ENCODE results near the gene OLFM3. TPM values are rescaled to one million over a fixed set of nuclear protein-coding genes. Genes with fewer than 3 reads are reported as not detected.

Gene OLFM3
- total RNA-seq, 2 experiments from 2014 or later = not detected

DNA sequence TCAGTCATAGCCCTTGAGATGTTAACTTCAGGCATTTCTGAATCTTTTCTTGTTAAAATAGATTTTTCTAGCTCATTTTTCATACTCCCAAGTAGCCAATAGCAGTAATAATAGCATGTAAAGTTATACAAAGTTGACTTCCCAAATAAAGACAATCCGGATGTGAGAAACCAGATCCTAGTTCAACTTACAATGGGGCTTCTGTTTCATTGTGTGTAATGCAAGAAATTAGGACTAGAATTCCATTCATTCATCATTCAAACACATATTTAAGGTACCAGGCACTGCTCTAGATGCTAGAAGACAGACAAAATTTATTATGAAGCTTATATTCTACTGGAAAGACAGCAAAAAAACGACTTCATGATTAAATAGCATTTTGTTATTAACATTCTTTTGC, 240.3 kb downstream of the OLFM3 start:
- Mint-ChIP-seq H3K9me3 (no peaks in the 10 kb centered on the region), H3K27me3 (no peaks in the 10 kb centered on the region), H3K4me1 (ENCODE audit: low read depth) (no peaks in the 10 kb centered on the region), H3K27ac (no peak overlapping the region), H3K36me3 (ENCODE audit: low read depth) (no peaks in the 10 kb centered on the region), H3K4me3 (no peak overlapping the region)
- CTCF ChIA-PET = interaction anchor here (0.9 kb wide), 1 partner anchor 12 kb away, joined by 3 read pairs; no protein-coding TSS in a partner anchor
- POLR2A ChIA-PET = no interaction called here
- no peak for TF ChIP-seq CTCF (IDR thresholded peaks at IDR 0.05)
- ATAC-seq = no peak
- intact Hi-C loops (cut with micrococcal nuclease) = no loop called here
- DNase-seq = no peak

Measured in activated CD8-positive, alpha-beta T cell treated with anti-CD3 and anti-CD28 coated beads for 36 hours (primary cell).